ENCODE measurements around the gene TEAD4.

DNA sequence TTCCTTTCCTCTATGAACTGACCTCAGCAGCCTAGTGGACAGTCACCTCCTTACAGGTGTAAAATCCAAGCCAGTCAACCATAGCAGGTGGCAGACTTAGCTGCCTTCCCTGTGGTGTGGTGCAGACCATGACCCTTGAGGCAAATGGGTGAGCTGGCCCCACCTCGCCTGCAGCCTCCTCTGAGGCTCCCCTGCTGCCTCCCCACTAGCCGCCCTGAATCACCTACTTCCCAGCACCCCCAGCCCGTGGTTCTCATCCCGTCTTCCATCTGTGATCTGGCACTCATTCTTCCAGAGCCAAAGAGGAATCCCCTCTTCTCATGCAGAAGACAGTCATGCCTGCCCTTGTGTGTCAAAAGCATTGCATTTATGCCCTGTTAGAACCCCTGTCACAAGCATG, 83.6 kb downstream of the TEAD4 start:
- TF ChIP-seq, protein P1, sequence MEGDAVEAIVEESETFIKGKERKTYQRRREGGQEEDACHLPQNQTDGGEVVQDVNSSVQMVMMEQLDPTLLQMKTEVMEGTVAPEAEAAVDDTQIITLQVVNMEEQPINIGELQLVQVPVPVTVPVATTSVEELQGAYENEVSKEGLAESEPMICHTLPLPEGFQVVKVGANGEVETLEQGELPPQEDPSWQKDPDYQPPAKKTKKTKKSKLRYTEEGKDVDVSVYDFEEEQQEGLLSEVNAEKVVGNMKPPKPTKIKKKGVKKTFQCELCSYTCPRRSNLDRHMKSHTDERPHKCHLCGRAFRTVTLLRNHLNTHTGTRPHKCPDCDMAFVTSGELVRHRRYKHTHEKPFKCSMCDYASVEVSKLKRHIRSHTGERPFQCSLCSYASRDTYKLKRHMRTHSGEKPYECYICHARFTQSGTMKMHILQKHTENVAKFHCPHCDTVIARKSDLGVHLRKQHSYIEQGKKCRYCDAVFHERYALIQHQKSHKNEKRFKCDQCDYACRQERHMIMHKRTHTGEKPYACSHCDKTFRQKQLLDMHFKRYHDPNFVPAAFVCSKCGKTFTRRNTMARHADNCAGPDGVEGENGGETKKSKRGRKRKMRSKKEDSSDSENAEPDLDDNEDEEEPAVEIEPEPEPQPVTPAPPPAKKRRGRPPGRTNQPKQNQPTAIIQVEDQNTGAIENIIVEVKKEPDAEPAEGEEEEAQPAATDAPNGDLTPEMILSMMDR (conservative IDR thresholded peaks at IDR 0.05 in 1 of 2, IDR thresholded peaks at IDR 0.05 in 1 of 2; ENCODE audit: extremely low read depth in 1 of 2, insufficient read depth in 1 of 2, low read depth in 1 of 2, low read length in 2 of 2), result no peak
- TF ChIP-seq EZH2 (IDR thresholded peaks at IDR 0.05; ENCODE audit: borderline replicate concordance, low read length), result no peak

Data from mammary epithelial cell (primary cell).